Thyroid gland (tissue), 4 donors: ENCODE results near the gene FAM227A. TPM values are rescaled to one million over a fixed set of nuclear protein-coding genes. Genes with fewer than 3 reads are reported as not detected.
A peak's percentile ranks its signal among the peaks of the same experiment; 100 is the strongest.

Source experiments
- DNase-seq, 2 donors: peaks; one replicate each; pipeline ENCODE4 v3.0.0-alpha.2; 2019
- H3K27ac ChIP-seq, 3 donors: fragments of 200-600 bp; sonication (generic); 1 replicate in 2 of 3; 2 replicates in 1 of 3; pipeline ENCODE4 v1.5.1; 2016 to 2019; ENCODE audit warnings: mild to moderate bottlenecking in 1 of 3, moderate library complexity in 1 of 3
- H3K27me3 ChIP-seq: fragments of 200-600 bp; sonication (generic); one replicate; pipeline ENCODE4 v1.5.1; 2019
- H3K36me3 ChIP-seq, 2 donors: fragments of 200-600 bp; sonication (generic); one replicate each; pipeline ENCODE4 v1.5.1; 2016 to 2019
- H3K4me1 ChIP-seq, 2 donors: fragments of 200-600 bp; sonication (generic); one replicate each; pipeline ENCODE4 v1.5.1; 2017 to 2019
- H3K4me3 ChIP-seq, 3 donors: fragments of 200-600 bp; sonication (generic); replicated peaks in 1 of 3; 1 replicate in 2 of 3; 2 replicates in 1 of 3; pipeline ENCODE4 v1.5.1; 2016; ENCODE audit warnings: mild to moderate bottlenecking in 1 of 3
- H3K9me3 ChIP-seq: fragments of 200-600 bp; sonication (generic); one replicate; pipeline ENCODE4 v1.5.1; 2017
- CTCF ChIP-seq, 6 experiments: fragments of 200-600 bp in 3 of 6; fragments of 450-650 bp in 3 of 6; sonication (generic) in 3 of 6; IDR thresholded peaks; one replicate each; pipeline ENCODE4 v1.5.1; 2016 to 2019; ENCODE audit warnings: antibody characterized with exemption in 6 of 6, mild to moderate bottlenecking in 2 of 6, inconsistent platforms in 1 of 6, moderate library complexity in 1 of 6
- POLR2A ChIP-seq, 2 donors: fragments of 450-650 bp; IDR thresholded peaks; one replicate each; pipeline ENCODE4 v1.6.1; 2017; ENCODE audit warnings: antibody characterized with exemption in 2 of 2, mild to moderate bottlenecking in 2 of 2, moderate library complexity in 1 of 2
- WGBS, 2 donors: methylation state at CpG; one replicate each; pipeline ENCODE4 v1.1.5; 2017; 5-methylcytosine and 5-hydroxymethylcytosine counted together
- intact Hi-C: fragments of 100-400 bp; cut with DNase I; formaldehyde crosslinking; loops from one replicate; pipeline ENCODE4 v1.15.1; 2023
- total RNA-seq, 4 donors: library from RNA; depleted of rRNA; stranded (reverse); fragments of >200 nt; gene quantifications; one replicate each; pipeline ENCODE4 v1.2.3, GENCODE V29; 2016

Gene FAM227A
- total RNA-seq, 4 donors from 2014 or later: 8.4 to 12.6 (median 10.4) TPM

- H3K9me3 ChIP-seq: no peaks in the 10 kb centered on the region
- intact Hi-C loops: no loop called here
- H3K36me3 ChIP-seq: no peaks in the 10 kb centered on the region
- WGBS, 2 donors: 81 to 86% methylated on average over 5 of the region's 5 CpGs
- H3K4me3 ChIP-seq: no peak overlapping the region
- no peaks in the 10 kb centered on the region for H3K4me1 ChIP-seq
- TF ChIP-seq CTCF (IDR thresholded peaks at IDR 0.05) (no peak), POLR2A (IDR thresholded peaks at IDR 0.05) (no peak)
- H3K27me3 ChIP-seq: no peaks in the 10 kb centered on the region
- DNase-seq: peak in 1 of 2 donors; percentile 13
- no peak overlapping the region for H3K27ac ChIP-seq
Observed at GRCh38 chr22:38612217-38613006, 43.8 kb downstream of the FAM227A start.

- no peak for TF ChIP-seq CTCF (IDR thresholded peaks at IDR 0.05)
- TF ChIP-seq POLR2A (IDR thresholded peaks at IDR 0.05): no peak
- Histone ChIP-seq H3K4me1 (no peaks in the 10 kb centered on the region), H3K27ac (no peak overlapping the region), H3K4me3 (no peak overlapping the region), H3K36me3 (no peaks in the 10 kb centered on the region), H3K27me3 (no peaks in the 10 kb centered on the region), H3K9me3 (no peaks in the 10 kb centered on the region)
- no peak for DNase-seq
- WGBS, 2 donors: 94 to 95% methylated on average over 5 of the region's 5 CpGs
- intact Hi-C loops: no loop called here
Observed at GRCh38 chr22:38611559-38611958, 44.6 kb downstream of the FAM227A start.

GRCh38 chr22:38610234-38610633 lies 46.0 kb downstream of the FAM227A start:
- no peak for DNase-seq
- Histone ChIP-seq H3K4me3 (no peak overlapping the region), H3K4me1 (no peaks in the 10 kb centered on the region), H3K27me3 (no peaks in the 10 kb centered on the region), H3K36me3 (no peaks in the 10 kb centered on the region), H3K27ac (no peak overlapping the region), H3K9me3 (no peaks in the 10 kb centered on the region)
- 89 to 98% methylated on average over 5 of the region's 5 CpGs for WGBS, 2 donors
- TF ChIP-seq CTCF (IDR thresholded peaks at IDR 0.05) (no peak), POLR2A (IDR thresholded peaks at IDR 0.05) (no peak)
- intact Hi-C loops: no loop called here

GRCh38 chr22:38608992-38609750 lies 47.0 kb downstream of the FAM227A start:
- WGBS, 2 donors: 84 to 85% methylated on average over 13 of the region's 13 CpGs
- H3K27ac ChIP-seq: no peak overlapping the region
- intact Hi-C loops: no loop called here
- H3K4me1 ChIP-seq: no peaks in the 10 kb centered on the region
- DNase-seq: no peak
- no peaks in the 10 kb centered on the region for H3K36me3 ChIP-seq
- no peak overlapping the region for H3K4me3 ChIP-seq
- no peak for TF ChIP-seq CTCF (IDR thresholded peaks at IDR 0.05)
- TF ChIP-seq POLR2A (IDR thresholded peaks at IDR 0.05): no peak
- H3K27me3 ChIP-seq: no peaks in the 10 kb centered on the region
- no peaks in the 10 kb centered on the region for H3K9me3 ChIP-seq

- no peak overlapping the region for H3K4me3 ChIP-seq
- no peaks in the 10 kb centered on the region for H3K27me3 ChIP-seq
- no peaks in the 10 kb centered on the region for H3K4me1 ChIP-seq
- TF ChIP-seq POLR2A (IDR thresholded peaks at IDR 0.05) (no peak), CTCF (IDR thresholded peaks at IDR 0.05) (no peak)
- 91 to 98% methylated on average over 3 of the region's 3 CpGs for WGBS, 2 donors
- no peaks in the 10 kb centered on the region for H3K9me3 ChIP-seq
- no peak overlapping the region for H3K27ac ChIP-seq
- H3K36me3 ChIP-seq: no peaks in the 10 kb centered on the region
- no peak for DNase-seq
- intact Hi-C loops: no loop called here
Observed at GRCh38 chr22:38607680-38608079, 48.5 kb downstream of the FAM227A start.
